WTC11 (cell line): Measurements from ENCODE around the gene CADM2. TPM values are rescaled to one million over a fixed set of nuclear protein-coding genes. Genes with fewer than 3 reads are reported as not detected.

Experiments
- ATAC-seq: fragments of 200-7000 bp; cut with Tn5 transposase; 2 replicates; pipeline ENCODE4 v1.10.0; 2021; ENCODE audit warnings: mild to moderate bottlenecking, moderate library complexity
- CTCF ChIA-PET: fragments of 300-600 bp; sonication (Branson Sonifier 250); formaldehyde crosslinking; loops from one replicate; lab custom pipeline; 2021; ENCODE audit warnings: antibody characterized with exemption; lab: Charles Lee
- POLR2A ChIA-PET: fragments of 350-600 bp; sonication (Branson Sonifier 250); formaldehyde crosslinking; loops from one replicate; lab custom pipeline; 2021; ENCODE audit warnings: antibody characterized with exemption; lab: Charles Lee
- DNase-seq: peaks from one replicate; pipeline ENCODE4 v3.0.0; 2021; ENCODE audit warnings: low spot score
- H3K27ac Mint-ChIP-seq: 2 replicates; pipeline ENCODE4 v1.8.0; 2021; ENCODE audit warnings: mixed read lengths
- H3K27me3 Mint-ChIP-seq: 2 replicates; pipeline ENCODE4 v1.8.0; 2021; ENCODE audit warnings: low read depth, mild to moderate bottlenecking, moderate library complexity, mixed read lengths
- H3K36me3 Mint-ChIP-seq: 2 replicates; pipeline ENCODE4 v1.8.0; 2021; ENCODE audit warnings: mixed read lengths
- H3K4me1 Mint-ChIP-seq: 2 replicates; pipeline ENCODE4 v1.8.0; 2022; ENCODE audit warnings: mixed read lengths
- H3K4me3 Mint-ChIP-seq: 2 replicates; pipeline ENCODE4 v1.8.0; 2021; ENCODE audit warnings: mild to moderate bottlenecking, moderate library complexity, mixed read lengths
- H3K9me3 Mint-ChIP-seq: 2 replicates; pipeline ENCODE4 v1.8.0; 2021; ENCODE audit warnings: mixed read lengths
- ATF1 ChIP-seq: sonication (generic); formaldehyde crosslinking; IDR thresholded peaks from 2 replicates; pipeline ENCODE4 v1.8.1; 2023; ENCODE audit warnings: mild to moderate bottlenecking, moderate library complexity, missing genetic modification reagents
- E2F1 ChIP-seq: sonication (generic); formaldehyde crosslinking; IDR thresholded peaks from 2 replicates; pipeline ENCODE4 v1.8.0; 2022; ENCODE audit warnings: mild to moderate bottlenecking, missing genetic modification reagents
- ERG ChIP-seq: fragments of 250-450 bp; sonication (Bioruptor Pico); IDR thresholded peaks from 2 replicates; pipeline ENCODE4 v1.8.0; 2021; ENCODE audit warnings: mild to moderate bottlenecking
- FOXK1 ChIP-seq: sonication (generic); formaldehyde crosslinking; IDR thresholded peaks from 2 replicates; pipeline ENCODE4 v1.8.0; 2022; ENCODE audit warnings: mild to moderate bottlenecking, moderate library complexity, missing genetic modification reagents
- NR2C2 ChIP-seq: sonication (generic); formaldehyde crosslinking; IDR thresholded peaks from 2 replicates; pipeline ENCODE4 v1.8.0; 2022; ENCODE audit warnings: mild to moderate bottlenecking, missing genetic modification reagents
- SMAD4 ChIP-seq: sonication (generic); formaldehyde crosslinking; IDR thresholded peaks from 2 replicates; pipeline ENCODE4 v1.8.0; 2022; ENCODE audit warnings: mild to moderate bottlenecking, missing genetic modification reagents
- USF2 ChIP-seq: sonication (generic); formaldehyde crosslinking; IDR thresholded peaks from 2 replicates; pipeline ENCODE4 v1.8.1; 2023; ENCODE audit warnings: mild to moderate bottlenecking, missing genetic modification reagents, moderate library complexity
- ZMAT4 ChIP-seq: fragments of 250-450 bp; sonication (Bioruptor Pico); IDR thresholded peaks from 2 replicates; pipeline ENCODE4 v1.9.0; 2021; ENCODE audit warnings: mild to moderate bottlenecking
- ZNF138 ChIP-seq: sonication (generic); formaldehyde crosslinking; conservative IDR thresholded peaks from 2 replicates; pipeline ENCODE4 v1.8.1; 2022; ENCODE audit warnings: mild to moderate bottlenecking, moderate library complexity, missing genetic modification reagents
- ZNF219 ChIP-seq: sonication (generic); formaldehyde crosslinking; IDR thresholded peaks from 2 replicates; pipeline ENCODE4 v1.8.0; 2023; ENCODE audit warnings: missing genetic modification reagents, mild to moderate bottlenecking, borderline replicate concordance
- total RNA-seq: library from RNA; stranded (reverse); gene quantifications from 3 replicates; pipeline ENCODE4 v1.2.3, GENCODE V29; 2021
- TF ChIP-seq, protein P1 (sequence below): sonication (generic); formaldehyde crosslinking; IDR thresholded peaks from 2 replicates; pipeline ENCODE4 v1.8.0; 2022; ENCODE audit warnings: mild to moderate bottlenecking, missing genetic modification reagents
- TF ChIP-seq, protein P2 (sequence below): fragments of 250-450 bp; sonication (Bioruptor Pico); IDR thresholded peaks from 2 replicates; pipeline ENCODE4 v2.1.2; 2022; ENCODE audit warnings: mild to moderate bottlenecking, moderate library complexity

CADM2 gene
- total RNA-seq, 1 experiment from 2014 or later: 18.8 TPM

- TF ChIP-seq ZNF138 (CRISPR knock-in tag) (no peak), ZMAT4 (CRISPR knock-in tag) (no peak), ATF1 (CRISPR knock-in tag) (no peak)
- TF ChIP-seq, protein P1, sequence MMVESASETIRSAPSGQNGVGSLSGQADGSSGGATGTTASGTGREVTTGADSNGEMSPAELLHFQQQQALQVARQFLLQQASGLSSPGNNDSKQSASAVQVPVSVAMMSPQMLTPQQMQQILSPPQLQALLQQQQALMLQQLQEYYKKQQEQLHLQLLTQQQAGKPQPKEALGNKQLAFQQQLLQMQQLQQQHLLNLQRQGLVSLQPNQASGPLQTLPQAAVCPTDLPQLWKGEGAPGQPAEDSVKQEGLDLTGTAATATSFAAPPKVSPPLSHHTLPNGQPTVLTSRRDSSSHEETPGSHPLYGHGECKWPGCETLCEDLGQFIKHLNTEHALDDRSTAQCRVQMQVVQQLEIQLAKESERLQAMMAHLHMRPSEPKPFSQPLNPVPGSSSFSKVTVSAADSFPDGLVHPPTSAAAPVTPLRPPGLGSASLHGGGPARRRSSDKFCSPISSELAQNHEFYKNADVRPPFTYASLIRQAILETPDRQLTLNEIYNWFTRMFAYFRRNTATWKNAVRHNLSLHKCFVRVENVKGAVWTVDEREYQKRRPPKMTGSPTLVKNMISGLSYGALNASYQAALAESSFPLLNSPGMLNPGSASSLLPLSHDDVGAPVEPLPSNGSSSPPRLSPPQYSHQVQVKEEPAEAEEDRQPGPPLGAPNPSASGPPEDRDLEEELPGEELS (CRISPR knock-in tag): no peak
- TF ChIP-seq, all 79 proteins: peak for 0
Measured at GRCh38 chr3:85660451-85660850, 701.7 kb downstream of the CADM2 start (continued).

DNA sequence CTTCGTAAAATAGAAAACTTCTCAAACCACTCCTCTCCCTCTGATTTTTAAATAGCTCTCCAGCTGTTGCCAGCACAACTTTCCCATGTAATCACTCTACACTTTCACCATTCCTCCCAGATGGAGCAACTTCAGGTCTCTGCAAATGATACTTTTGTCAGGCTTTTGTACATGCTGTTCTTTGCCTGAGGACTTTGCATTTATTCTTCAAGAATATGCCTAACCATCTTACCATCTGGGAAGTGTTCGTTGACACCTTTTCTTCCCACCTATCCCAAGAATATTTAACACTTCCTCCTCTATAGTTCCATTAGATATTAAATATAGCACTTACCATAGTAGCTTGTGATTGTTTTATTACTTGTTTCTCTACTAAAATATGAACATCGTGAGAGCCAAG is 703.7 kb downstream of the CADM2 start:
- CTCF ChIA-PET: no interaction called here

GRCh38 chr3:85667744-85668143 is 709.0 kb downstream of the CADM2 start:
- ChIA-PET CTCF (no interaction called here), POLR2A (no interaction called here)
- peaks cover 5% of the 10 kb centered on the region for H3K36me3 Mint-ChIP-seq
- no peak overlapping the region for H3K27ac Mint-ChIP-seq
- H3K27me3 Mint-ChIP-seq: no peaks in the 10 kb centered on the region
- no peak overlapping the region for H3K4me3 Mint-ChIP-seq
- H3K4me1 Mint-ChIP-seq: peaks cover 18% of the 10 kb centered on the region
- no peak for DNase-seq
- TF ChIP-seq SMAD4 (CRISPR knock-in tag): no peak
- ATAC-seq: no peak
- H3K9me3 Mint-ChIP-seq: peaks cover 20% of the 10 kb centered on the region

More for the DNA sequence above, 703.7 kb downstream of the CADM2 start:
- POLR2A ChIA-PET: no interaction called here
- ATAC-seq: no peak
- Mint-ChIP-seq H3K4me1 (peaks cover 8% of the 10 kb centered on the region), H3K9me3 (0 out of 2 replicates have a peak, but pooled peaks cover 2% of the 10 kb centered on the region), H3K27ac (no peak overlapping the region), H3K27me3 (no peaks in the 10 kb centered on the region), H3K4me3 (no peak overlapping the region), H3K36me3 (no peaks in the 10 kb centered on the region)
- TF ChIP-seq FOXK1 (CRISPR knock-in tag) (no peak), ZNF138 (CRISPR knock-in tag) (no peak), E2F1 (CRISPR knock-in tag) (no peak), NR2C2 (CRISPR knock-in tag) (no peak)
- DNase-seq: no peak

DNA sequence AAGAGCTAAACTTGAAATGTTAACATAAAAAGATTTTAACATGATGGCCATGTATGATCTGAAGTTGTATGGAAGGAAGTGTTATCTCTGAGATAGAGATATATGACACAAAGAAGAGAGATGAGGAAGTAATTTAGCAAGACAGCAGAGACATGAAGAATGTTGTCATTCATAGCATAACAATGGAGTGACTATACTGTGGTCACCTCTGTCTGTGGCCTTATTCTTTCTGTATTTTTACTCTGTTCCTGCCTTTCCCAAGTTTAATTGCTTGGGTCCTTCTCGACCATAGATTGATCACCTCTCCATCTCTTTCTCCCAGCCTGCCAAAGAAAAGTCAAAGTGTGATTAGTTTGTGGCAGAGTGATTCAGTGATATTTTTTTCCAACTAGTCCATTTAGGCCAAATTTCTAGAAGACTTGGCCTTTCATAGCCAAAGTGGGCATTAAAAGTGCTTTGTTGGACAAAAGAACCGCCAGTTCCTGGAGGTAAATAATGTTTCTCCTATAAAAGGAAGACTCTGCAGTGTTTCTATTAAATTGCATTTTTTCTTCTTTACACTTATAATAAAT is 711.9 kb downstream of the CADM2 start:
- ChIA-PET POLR2A (no interaction called here), CTCF (no interaction called here)
- no peak for DNase-seq
- H3K4me3 Mint-ChIP-seq: no peak overlapping the region
- H3K27me3 Mint-ChIP-seq: no peaks in the 10 kb centered on the region
- H3K9me3 Mint-ChIP-seq: peaks cover 20% of the 10 kb centered on the region
- TF ChIP-seq ERG (CRISPR knock-in tag) (no peak), USF2 (no peak), NR2C2 (CRISPR knock-in tag) (no peak), ZNF219 (CRISPR knock-in tag) (no peak)
- TF ChIP-seq, protein P2, sequence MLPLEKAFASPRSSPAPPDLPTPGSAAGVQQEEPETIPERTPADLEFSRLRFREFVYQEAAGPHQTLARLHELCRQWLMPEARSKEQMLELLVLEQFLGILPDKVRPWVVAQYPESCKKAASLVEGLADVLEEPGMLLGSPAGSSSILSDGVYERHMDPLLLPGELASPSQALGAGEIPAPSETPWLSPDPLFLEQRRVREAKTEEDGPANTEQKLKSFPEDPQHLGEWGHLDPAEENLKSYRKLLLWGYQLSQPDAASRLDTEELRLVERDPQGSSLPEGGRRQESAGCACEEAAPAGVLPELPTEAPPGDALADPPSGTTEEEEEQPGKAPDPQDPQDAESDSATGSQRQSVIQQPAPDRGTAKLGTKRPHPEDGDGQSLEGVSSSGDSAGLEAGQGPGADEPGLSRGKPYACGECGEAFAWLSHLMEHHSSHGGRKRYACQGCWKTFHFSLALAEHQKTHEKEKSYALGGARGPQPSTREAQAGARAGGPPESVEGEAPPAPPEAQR (CRISPR knock-in tag): no peak
- ATAC-seq: no peak
- peaks cover 15% of the 10 kb centered on the region for H3K4me1 Mint-ChIP-seq
- no peak overlapping the region for H3K27ac Mint-ChIP-seq
- H3K36me3 Mint-ChIP-seq: peaks cover 5% of the 10 kb centered on the region
